Stimulated activated CD8-positive, alpha-beta memory T cell treated with anti-CD3 and anti-CD28 coated beads, Interleukin-4, amount 100 ng/mL, for 1 hour (primary cell): ENCODE measurements around the gene SRMS.
"Not testable (repeated sequence)": the region's sequence is repeated elsewhere in the genome, so short reads cannot be mapped to it uniquely, and the experiment has no call there.

Experiments used
- DNase-seq, 2 donors: peaks; one replicate each; pipeline ENCODE4 v3.0.0-alpha.2; 2020; ENCODE audit warnings: low read depth in 2 of 2, low spot score in 1 of 2

SRMS gene

DNA sequence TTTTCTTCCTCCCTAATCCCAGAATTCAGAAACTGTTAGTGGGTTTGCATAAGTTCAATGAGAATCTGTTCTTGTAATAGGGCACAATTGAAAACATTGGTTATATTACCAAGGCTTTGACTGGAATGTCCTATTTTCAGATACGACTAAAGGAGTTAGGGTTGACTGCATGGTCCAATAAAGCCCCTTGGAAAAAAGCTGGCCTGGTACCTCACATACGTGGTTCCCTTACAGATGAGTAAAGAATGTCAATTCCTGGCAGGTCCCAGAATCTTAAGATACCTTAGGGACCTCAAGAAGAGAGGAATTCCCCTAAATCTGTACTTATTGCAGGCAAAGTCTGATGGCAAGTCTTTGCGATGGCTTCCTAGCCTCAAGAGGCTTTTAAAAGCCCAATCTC is 22.4 kb downstream of the SRMS start:
- no peak for DNase-seq

DNA sequence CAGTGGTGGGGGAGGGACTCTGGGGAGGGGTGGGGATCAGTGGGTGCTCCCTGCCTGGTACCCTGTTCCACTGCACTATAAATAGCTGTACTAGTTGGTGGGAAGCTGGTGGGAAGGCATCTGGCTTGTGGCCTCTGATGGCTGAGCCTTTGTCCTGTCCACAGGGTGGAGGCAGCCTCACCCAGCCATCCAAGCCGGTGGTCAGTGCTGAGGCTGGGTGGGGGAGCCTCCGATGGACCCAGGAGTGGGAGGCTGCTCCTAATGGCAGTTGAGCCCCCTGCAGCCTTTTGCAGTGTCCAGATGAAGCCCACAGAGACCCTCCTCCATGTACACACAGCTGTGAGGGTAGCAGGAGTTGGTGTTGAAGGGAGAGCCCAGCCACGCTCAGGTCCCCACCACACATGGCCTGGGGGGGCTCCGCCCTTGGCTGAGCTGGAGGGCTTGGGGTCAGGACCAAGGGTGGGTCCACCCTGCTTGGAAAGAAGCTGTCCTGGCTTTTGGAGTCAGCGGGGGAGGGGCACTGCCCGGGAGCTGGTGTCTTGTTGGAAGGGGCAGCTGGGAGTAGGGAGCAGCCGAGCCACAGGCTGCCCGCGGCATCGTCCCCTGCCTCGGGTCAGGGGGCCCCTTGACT is 24.5 kb downstream of the SRMS start:
- DNase-seq = no peak

DNA sequence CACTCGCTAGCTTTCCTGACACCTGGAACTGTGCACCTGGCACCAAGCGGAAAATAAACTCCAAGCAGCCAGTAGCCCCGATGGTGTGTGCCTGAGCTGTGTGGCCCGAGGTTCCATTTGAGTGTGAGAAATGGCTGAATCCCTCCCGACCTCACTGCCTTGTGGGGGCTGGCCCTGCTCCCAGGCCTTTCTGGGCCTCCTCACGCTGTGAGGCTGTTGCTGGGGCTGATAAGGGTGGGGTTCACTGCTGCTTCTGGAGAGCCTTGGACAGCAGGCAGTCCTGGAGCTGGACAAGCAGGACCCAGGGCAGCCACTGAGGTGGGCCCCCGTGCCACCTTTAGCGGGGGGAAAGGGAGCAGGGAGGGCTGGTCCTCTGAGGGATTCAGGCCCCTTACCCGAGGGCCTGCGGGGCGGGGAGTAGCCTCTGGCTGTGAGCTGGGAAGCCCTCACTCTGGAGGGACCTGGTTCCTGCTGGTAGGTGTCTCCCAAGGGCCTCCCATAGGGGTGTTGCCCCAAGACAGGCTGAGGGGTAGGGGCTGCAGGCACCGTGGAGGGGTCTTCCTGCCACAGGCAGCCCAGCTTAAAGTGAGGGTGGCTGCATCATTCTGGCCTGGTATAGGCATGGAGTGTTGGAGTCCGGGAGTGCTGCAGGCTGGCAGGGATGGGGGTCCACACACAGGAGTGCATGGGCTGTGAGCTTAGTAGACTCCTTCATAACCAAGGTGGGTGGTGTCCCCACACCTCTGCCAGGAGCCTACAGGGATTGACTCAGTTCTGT is 25.3 kb downstream of the SRMS start:
- no peak for DNase-seq

DNA sequence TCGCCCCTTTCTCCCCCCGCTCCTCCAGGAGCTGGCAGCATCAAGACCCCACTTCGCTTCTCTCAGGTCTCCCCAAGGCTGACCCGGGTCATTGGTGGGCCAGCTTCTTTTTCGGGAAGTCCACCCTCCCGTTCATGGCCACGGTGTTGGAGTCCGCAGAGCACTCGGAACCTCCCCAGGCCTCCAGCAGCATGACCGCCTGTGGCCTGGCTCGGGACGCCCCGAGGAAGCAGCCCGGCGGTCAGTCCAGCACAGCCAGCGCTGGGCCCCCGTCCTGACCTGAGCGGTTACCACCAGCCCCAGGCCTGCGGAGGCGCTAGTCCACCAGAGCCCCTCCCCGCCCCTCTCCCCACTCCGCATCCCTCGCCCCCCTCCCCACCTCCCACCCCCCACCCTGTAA is 25.9 kb downstream of the SRMS start:
- no peak for DNase-seq

DNA sequence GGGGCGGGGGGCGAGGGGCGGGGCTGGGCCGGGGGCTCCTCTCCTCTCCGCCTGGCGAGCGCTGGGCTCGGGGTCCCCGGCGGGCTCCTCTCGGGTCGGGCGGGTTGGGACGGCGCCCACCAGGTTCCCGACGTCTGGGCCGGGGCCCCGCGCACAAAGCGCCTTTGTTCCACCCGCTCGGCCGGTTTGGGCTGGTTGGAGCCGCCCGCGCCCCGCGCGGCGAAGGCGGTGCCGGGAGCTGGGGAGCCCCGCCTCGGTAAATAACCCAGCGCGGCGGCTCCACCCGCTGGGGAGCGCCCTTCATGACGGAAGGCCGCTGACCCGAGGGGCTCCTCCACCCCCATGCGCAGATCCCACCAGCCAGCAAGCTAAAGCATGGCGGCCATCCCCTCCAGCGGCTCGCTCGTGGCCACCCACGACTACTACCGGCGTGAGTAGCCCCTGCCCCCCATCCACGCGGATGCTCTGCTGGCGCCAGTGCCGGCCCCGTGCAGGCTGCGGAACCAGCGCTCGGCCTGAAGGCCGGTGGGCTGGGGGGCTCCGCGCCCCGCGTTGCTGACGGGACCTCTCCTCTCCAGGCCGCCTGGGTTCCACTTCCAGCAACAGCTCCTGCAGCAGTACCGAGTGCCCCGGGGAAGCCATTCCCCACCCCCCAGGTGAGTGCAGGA is 26.5 kb downstream of the SRMS start:
- DNase-seq = peak; percentile 32 to 40

DNA sequence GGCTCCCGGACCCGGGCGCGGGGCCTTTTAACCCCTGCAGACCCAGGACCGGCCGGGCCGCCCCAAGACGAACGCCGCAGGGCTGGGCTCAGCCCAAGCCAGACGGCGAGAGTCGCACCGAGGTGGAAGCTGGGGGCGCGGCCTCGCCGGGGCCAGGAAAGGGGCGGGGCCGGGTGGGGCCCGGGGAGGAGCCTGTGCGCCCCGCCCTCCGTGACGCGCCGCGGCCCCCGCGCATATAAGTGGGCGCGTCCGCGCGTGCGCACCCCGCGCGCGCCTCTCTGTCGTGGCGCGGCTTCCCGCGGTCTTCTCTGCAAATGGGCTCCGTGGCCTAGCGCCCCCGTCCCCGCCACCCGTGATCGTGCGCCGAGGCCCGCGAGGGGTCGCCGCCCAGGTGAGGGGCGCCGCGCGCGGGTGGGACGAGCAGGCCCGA is 27.0 kb downstream of the SRMS start, which contains the start of gene PPDPF:
PPDPF (plus strand) TSS at position 262 of the 430 bp plus-strand sequence. CDS start 544 bp downstream, outside the sequence.
- peak; percentile 72 for DNase-seq

DNA sequence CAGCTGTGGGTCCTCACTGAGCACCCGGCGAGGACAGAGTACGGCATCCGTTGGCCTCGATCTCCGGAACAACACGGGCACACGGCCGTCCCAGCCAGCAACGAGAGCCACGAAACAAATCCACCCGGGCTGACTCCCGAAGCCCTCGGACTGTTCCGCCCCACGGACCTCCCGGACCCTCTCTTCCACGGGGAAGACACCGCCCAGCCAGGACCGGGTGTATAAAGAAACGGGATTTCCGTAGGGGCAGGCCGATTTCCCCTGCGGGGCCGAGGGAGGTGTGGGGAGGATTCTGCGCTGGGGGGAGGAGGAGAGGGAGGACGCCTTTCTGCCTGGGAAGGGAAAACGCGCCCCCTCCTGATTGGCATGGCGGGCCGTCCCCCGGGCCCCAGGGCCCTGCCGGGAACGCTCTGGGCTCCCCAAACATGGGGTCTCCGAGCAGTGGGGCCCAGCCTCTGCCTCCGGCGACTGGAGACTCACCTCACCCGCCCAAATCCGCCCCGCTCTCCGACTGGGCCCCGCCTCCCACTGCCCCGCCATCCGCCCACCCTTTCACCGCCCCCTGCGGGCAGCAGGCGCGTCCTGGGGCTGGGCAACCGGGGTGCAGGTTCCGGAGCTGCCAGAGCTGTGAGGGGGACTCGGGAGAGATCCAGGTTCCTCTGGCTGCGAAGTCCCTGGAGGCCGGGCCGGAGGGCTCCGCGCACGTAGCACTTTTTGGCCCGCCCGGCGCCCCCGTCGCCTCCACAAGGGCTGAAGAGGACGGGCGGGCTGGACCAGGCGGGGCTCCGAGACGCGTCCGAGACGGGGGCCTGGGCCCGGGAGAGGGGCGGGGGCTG is 27.7 kb downstream of the SRMS start:
- peak; percentile 42 to 47 for DNase-seq

DNA sequence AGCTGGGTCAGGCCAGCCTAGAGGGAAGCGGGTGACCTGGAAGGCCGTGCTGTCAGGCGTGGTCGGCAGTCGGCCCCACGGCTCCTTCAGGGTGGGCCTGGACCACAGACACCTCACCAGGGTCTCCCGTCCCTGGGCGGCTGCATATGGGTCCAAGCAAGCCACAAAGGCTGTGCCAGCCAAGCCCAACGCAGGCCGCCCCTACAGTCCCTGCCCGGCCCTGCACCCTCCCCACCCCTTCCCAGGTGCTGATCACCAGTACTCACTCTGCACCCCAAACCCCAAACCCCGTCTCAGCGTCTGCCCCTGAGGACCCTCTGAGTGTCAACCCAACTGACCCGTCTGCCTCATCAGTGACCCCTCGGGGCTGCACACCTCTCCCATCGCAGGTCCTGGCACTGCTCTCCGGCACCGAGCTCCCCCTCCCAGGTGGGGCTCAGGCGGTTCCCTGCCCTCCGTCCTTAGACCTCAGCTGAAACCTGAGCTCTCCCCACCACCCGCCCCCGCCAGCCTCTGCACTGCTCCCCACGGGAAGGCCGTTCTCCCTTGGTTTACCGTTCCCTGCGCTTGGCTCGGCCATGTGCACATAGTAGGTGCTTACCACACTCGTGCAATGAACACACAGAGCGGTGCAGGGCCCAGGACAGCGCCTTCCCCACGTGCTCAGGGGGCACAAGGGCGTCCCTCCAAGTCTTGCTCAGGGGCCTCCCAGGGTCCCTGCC is 28.4 kb downstream of the SRMS start:
- DNase-seq = no peak

DNA sequence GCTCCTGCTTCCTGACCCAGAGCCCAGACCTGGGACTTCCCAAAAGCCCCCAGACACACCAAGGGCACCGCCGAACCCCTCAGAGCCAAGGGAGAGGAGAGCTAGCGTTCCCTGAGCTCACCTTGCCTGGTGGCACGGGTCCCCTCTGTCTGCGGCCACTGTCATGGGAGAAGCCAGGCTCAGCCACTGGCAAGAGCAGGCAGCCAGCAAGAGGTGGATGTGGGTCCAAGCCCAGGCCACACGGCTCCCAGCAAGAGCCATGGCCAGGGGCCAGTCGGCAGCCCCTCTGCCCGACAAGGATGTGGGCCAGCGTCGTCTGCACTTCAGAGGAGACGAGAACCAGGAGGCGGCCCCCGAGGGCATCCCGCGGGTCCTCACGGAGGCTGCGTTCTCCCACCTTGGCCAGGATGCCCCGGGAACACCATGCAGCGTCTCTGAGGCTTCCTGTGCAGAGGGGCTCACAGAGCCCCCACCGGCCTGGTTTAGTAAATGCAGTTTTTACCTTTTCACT is 29.1 kb downstream of the SRMS start:
- no peak for DNase-seq

DNA sequence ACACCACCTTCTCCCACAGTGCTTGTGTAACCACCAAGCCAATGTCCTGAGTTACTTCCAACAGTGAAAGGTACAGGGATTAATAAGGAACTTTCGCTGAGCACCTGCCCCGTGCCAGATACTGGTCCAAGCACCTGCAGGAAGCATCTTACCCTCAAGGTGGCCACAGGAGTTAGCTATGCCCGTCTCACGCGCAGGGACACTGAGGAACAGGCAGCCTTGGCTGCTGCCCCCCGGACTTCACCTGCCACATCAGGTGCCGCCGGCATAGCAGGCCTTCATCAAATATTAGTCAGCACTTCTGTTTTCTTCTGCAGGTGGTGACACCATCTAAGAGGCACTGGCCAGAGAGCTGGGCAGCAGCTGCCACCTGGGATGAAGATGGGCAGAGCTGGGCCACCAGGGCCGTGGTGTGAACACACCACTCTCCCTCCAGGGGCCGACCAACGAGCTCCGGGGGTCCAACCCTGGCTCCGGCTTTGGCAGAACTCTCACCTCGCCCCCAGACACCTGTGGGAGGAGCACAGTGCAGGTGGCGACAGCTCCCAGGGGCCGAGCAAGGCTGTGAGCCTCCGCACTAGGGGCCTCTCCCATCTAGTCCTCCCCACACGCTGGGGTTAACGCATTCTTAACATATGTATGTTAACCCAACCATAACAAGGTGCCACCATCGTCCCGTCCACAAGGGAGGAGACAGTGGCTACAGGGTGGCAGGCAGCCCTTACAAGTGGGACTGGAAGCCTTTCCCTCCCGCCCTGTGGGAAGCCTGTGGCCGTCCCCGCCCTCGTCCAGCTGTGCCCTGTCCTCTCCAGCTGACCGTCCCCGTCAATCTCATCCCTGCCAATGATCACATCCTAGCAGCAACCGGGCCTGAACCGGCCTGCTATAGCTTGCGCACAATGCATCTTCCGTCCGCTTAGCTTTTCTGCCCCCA is 29.9 kb downstream of the SRMS start:
- DNase-seq = no peak

DNA sequence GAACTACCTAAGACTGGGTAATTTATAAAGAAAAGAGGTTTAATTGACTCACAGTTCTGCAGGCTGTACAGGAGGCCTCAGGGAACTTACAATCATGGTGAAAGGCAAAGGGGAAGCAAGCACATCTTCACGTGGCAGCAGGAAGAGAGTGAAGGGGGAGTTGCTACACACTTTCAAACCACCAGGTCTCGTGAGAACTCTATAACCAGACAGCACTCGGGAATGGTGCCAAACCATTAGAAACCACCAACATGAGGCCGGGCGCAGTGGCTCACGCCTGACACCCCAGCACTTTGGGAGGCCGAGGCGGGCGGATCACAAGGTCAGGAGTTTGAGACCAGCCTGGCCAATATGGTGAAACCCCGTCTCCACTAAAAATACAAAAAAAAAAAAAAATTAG is 33.0 kb downstream of the SRMS start:
- DNase-seq = not testable (repeated sequence)

DNA sequence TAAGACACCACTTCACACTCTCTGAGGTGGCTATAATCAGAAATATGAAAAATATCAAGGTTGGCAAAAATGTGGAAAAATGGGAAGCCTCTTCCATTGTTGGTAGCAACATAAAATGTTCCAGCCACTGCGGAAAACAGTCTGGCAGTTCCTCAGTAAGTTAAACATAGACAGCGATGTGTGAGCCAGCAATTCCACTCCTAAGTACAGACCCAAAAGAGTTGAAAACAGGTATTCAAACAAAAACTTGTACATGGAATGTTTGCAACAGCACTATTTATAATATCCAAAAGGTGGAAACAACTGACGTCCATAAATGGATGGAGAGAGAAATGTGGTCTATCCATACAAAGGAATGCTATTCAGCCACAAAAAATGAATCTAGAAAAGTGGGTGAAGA is 34.3 kb downstream of the SRMS start:
- no peak for DNase-seq

DNA sequence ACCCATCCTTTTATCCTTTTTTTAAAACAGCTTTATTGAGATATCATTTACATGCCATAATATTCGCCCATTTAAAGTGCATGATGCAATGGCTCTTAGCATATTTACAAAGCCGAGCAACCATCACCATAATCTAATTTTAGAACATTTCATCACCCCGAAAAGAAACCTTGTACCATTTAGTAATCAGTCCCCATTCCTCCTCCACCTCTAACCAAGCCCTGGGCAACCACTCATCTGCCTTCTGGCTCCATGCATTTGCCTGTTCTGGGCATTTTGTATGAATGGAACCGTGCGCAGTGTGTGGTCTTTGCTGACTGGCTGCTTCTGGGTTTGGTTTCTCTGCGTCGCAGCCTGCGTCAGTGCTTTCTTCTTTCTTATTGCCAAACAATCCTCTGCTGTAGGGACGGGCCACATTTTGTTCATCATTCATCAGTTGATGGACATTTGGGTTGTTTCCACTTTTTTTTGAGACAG is 38.4 kb downstream of the SRMS start:
- no peak for DNase-seq

DNA sequence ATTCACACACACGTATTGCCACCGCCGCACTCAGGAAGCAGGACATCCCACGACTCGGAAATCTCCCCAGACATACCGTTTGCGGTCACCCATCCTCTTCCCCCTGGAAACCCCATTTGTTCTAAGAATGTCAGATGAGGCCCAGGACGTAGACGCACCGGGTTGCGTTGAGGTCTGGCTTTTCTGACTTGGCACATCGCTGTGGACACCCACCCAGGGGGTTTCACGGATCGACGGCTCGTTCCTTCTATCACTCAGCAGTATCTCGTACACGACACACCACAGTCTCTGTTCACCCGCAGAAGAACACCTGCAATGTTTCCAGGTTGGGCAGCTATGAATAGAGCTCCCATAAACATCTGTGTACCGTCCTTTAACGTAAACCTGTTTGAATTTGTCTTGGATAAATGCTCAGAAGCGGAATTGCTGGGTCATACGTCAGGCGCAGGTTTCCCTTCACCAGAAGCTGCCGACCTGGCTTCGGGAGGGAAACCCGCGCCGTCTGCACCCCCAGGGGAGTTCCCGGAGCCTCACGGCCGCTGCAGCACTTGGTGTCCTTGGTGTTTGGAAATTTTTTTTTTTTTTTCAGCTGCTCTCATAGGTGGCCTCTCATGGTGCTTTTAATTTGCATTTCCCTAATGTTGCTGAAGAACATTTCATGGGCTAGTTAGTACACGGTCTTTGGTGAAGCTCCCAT is 39.3 kb downstream of the SRMS start:
- DNase-seq = no peak

DNA sequence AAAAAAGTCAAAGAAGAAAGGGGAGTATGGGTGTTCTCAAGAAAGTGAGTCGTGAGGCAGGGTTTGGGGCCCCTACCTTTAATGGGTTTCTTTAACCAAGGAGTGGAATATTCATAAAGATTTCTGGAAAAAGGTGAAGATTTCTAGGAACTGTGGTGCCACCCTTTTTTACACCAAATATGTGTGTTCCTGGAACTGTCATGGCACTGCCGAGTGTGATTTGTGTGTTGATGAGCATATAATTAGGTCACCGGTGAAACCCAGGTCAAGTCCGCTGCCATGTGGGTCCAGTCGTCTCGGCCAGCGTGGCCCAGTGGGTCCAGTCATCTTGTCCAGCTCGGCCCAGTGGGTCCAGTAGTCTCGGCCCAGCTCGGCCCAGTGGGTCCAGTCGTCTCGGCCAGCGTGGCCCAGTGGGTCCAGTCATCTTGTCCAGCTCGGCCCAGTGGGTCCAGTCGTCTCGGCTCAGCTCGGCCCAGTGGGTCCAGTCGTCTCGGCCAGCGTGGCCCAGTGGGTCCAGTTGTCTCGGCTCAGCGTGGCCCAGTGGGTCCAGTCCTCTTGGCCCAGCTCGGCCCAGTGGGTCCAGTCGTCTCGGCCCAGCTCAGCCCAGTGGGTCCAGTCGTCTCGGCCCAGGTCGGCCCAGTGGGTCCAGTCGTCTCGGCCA is 40.3 kb downstream of the SRMS start:
- no peak for DNase-seq

DNA sequence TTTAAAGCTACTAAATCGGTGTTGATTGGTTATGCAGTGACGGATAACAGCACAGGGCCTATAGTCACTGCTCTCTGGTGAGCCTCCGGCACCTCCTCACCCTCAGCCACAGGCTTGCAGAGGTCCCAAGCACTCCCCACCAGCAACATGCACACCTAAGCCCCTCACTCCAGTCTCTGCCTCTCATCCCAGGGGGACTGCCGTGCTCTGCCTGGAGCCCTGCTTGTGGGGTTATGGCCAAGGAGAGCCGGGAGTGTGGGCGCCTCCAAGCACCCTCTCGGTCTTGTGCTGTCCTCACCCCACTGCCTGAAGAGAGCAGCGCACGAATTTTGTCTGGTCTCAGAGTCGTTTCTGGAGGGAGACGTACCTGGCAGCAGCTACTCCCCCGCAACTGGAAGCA is 41.8 kb downstream of the SRMS start:
- no peak for DNase-seq

DNA sequence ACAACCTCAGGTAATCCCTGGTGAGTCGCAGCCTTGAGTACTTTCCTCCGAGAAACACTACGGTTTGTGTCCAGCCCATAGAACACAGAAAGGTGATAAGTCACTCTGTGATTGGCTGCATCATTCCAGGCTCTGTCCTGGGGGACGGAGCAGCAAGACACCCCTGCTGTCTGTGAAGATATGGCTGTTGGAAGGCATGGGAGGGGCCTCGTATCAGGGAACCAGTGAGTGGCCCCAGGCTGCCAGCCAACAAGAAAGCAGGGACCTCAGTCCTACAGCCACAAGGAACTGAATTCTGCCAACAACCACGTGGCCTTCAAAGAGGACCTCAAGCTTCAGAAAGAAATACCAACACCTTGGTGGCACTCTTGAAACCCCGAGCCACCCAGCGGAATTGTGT is 42.3 kb downstream of the SRMS start:
- no peak for DNase-seq

DNA sequence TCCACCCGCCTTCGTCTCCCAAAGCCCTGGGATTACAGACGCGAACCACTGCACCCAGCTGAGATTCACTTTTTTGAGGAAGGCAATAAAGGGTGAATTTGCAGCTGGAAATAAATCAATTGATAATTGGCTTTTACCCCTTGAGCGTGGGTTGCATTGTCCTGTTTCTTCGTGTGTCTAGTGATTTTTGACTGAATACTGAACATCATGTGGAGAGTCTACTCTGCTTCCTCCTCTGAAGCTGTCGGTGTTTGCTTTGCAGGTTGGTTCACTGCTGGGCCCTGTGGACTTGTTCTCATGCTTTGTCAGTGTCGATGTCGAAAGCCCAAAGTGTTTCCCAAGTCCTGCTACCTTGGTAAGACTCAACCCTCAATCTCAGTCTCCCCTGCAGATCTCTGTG is 42.9 kb downstream of the SRMS start:
- no peak for DNase-seq
